Spinal cord (tissue), 10 donors: ENCODE data around the gene HDAC4. TPM values are rescaled to one million over a fixed set of nuclear protein-coding genes. Genes with fewer than 3 reads are reported as not detected.

Source experiments
- DNase-seq, 6 donors: peaks; one replicate each; pipeline versions ENCODE4 v3.0.0 to v3.0.0-alpha.2; 2013 to 2015; ENCODE audit warnings: low spot score in 6 of 6, low read depth in 4 of 6
- H3K27ac ChIP-seq: one replicate; pipeline ENCODE4 v1.5.1; 2013; ENCODE audit warnings: low read depth, low read length, control low read depth
- H3K27me3 ChIP-seq: one replicate; pipeline ENCODE4 v1.6.1; 2013; ENCODE audit warnings: low read length; ENCODE audit not compliant: control insufficient read depth, insufficient read depth
- H3K36me3 ChIP-seq: one replicate; pipeline ENCODE4 v1.6.1; 2013; ENCODE audit warnings: low read length; ENCODE audit not compliant: control insufficient read depth, insufficient read depth
- H3K4me1 ChIP-seq: one replicate; pipeline ENCODE4 v1.6.1; 2013; ENCODE audit warnings: low read length; ENCODE audit not compliant: control insufficient read depth, insufficient read depth
- H3K4me3 ChIP-seq: one replicate; pipeline ENCODE4 v1.5.1; 2013; ENCODE audit warnings: low read depth, low read length, control low read depth
- H3K9me3 ChIP-seq: one replicate; pipeline ENCODE4 v1.6.1; 2013; ENCODE audit warnings: low read length; ENCODE audit not compliant: control insufficient read depth, insufficient read depth
- WGBS: methylation state at CpG from one replicate; pipeline ENCODE4 v1.1.5; 2013; ENCODE audit warnings: missing lambda C conversion rate; ENCODE audit not compliant: insufficient coverage; 5-methylcytosine and 5-hydroxymethylcytosine counted together
- polyA plus RNA-seq, 2 donors: library from polyadenylated mRNA; unstranded; fragments of 120-200 nt; gene quantifications; one replicate each; pipeline ENCODE4 v1.2.1, GENCODE V29; 2013; ENCODE audit not compliant: insufficient read length in 2 of 2
- total RNA-seq, 2 donors: library from RNA; depleted of rRNA in 1 of 2; stranded (reverse); fragments of 120-200 nt in 1 of 2; fragments of >200 nt in 1 of 2; gene quantifications; one replicate each; pipeline versions ENCODE4 v1.2.3 to v1.2.4, GENCODE V29; 2013 to 2014
- donor health status: healthy.

Gene HDAC4
- total and polyA plus RNA-seq, 4 donors, result 20.7 to 35.3 (median 25.4) TPM

DNA sequence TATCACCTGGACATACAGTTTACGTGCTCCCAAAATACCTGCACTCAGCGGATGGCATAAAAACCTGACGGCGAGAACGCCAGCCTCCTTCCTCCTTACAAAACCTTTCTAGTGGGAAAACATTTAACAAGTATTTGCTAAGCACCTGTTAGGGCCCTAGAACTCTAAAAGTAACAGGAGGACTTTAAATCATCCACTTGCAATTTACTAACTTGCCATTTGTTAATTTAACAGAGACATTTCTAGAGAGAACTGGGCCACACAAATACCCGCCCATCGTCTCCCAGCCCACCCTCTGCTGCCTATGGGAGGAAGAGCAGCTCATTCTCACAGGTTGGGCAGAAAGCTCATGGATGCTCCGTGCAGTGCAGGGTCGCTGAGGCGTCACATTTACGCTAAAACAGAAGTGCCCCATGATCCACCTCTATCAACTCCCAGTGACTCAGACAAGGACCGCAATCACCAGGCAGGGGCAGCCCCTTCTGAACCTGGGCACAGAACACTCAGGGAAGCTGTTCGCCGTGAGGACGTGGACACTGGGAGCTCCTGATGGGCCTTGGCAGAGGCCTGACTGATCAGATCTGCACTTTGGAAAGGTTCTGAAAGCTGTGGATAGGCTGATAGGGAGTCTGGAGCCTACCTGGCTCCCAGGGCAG is 106.9 kb downstream of the HDAC4 start:
- peaks cover 5% of the 10 kb centered on the region for H3K36me3 ChIP-seq

DNA sequence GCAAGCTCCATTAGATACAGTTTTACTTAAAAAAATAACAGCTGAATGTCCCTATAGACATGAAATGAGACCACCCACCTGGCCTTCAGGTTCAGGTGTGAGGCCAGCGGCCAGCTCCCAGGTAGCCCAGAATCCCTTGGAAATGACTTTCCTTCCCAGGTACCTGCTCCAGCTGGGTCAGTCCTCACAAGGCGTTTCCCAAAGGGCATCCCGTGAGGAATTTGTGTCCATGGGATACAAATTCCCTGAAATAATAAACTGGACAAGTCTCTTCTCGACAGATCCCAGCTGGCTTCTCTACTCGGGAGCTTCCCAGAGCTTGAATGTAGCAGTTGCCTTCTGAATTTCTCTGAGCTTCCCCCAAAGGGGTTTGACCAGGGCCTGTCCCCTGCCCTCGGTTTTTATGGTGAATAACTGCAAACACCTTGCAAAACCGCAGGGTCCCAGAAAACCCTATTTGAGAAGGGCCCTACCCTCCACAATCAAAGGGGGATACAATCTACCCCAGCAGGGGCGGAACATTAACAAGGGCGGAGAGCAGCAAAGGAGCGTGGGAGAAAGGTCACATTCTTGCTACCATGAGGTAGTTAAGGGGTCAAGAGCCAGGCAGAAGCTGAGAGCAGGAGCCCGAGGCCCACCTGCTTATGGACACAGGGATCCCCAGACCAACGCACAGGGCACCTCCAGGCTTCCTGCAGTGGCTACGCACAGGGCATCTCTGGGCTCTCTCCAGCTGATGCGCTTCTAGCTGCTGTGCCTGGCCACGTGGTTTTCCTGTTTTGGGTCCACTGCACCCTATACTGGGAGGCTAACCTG is 107.7 kb downstream of the HDAC4 start:
- Histone ChIP-seq H3K4me1 (peaks cover 73% of the 10 kb centered on the region), H3K4me3 (no peak overlapping the region), H3K27me3 (no peaks in the 10 kb centered on the region), H3K9me3 (no peaks in the 10 kb centered on the region), H3K36me3 (peaks cover 5% of the 10 kb centered on the region), H3K27ac (no peak overlapping the region)
- 75% methylated on average over 12 of the region's 15 CpGs for WGBS
- DNase-seq, result no peak

More for the DNA sequence above, 106.9 kb downstream of the HDAC4 start:
- H3K4me1 ChIP-seq, result peaks cover 72% of the 10 kb centered on the region
- DNase-seq, result no peak
- no peaks in the 10 kb centered on the region for H3K27me3 ChIP-seq
- no peak overlapping the region for H3K4me3 ChIP-seq
- no peak overlapping the region for H3K27ac ChIP-seq
- 86% methylated on average over 14 of the region's 15 CpGs for WGBS
- H3K9me3 ChIP-seq, result no peaks in the 10 kb centered on the region

DNA sequence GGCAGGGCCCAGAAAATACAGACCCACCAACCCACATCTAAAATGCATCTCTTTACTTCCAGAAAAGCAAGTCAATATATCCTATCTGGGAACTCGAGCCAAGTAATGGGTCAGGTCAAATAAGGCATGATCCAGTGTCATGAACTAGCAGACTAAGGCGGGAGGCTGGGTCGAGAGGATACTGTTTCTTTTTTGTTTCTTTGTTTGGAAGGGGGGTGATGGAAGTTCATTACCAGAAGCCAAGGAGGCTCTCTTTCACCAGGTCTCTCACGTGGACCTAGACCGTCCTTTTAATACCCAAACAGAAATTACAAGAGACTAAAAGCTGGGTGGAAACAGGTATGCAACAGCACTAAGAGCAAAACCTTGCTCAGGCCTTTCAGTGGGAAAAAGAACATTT is 108.3 kb downstream of the HDAC4 start:
- H3K36me3 ChIP-seq, result peaks cover 5% of the 10 kb centered on the region
- H3K4me1 ChIP-seq, result peaks cover 72% of the 10 kb centered on the region
- H3K27ac ChIP-seq, result peak overlapping the region; percentile 70
- no peaks in the 10 kb centered on the region for H3K27me3 ChIP-seq
- DNase-seq, result no peak
- no peak overlapping the region for H3K4me3 ChIP-seq
- WGBS, result 50% methylated on average over 2 of the region's 5 CpGs
- no peaks in the 10 kb centered on the region for H3K9me3 ChIP-seq

DNA sequence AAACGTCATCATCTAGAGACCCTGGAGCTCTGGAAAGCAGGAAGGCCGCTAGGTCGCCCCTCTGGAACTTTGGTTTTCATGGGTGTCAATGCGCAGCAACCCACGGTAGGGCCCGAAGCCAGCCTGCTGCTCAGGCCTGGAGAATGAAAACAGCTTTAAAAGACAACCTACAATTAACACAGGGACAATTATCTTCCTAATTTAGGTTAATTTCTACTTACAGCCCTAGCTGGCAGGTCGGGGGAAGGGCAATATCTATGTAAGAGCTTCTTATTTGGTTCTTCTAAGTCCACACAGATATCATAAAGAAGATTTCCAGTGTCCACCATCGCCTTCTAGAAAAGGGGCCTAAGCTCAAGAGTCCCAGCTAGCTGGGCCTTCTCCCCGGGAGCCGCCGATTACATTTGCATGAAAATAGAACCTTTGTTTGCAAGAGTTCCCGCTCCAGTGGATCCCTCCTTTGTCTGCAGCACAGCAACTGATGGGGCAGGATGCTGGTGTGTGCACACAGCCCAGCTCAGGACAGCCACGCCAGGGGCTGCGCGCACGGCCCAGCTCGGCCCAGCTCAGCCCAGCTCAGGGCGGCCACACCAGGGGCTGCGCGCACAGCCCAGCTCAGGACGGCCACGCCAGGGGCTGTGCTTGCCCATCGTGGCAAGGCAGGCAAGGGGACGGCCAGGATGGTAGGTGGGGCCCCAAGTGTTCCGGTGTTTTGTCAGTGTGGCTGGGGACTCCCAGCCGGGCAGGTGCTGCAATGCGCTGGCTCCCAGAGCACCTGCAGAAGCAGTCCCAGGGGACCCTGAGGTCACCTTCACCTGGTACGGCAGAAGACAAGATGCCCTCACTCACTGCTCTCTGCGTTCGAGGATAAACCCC is 109.1 kb downstream of the HDAC4 start:
- H3K4me3 ChIP-seq, result no peak overlapping the region
- DNase-seq, result peak in 2 of 6 donors; percentile 81 to 85
- peaks cover 68% of the 10 kb centered on the region for H3K4me1 ChIP-seq

DNA sequence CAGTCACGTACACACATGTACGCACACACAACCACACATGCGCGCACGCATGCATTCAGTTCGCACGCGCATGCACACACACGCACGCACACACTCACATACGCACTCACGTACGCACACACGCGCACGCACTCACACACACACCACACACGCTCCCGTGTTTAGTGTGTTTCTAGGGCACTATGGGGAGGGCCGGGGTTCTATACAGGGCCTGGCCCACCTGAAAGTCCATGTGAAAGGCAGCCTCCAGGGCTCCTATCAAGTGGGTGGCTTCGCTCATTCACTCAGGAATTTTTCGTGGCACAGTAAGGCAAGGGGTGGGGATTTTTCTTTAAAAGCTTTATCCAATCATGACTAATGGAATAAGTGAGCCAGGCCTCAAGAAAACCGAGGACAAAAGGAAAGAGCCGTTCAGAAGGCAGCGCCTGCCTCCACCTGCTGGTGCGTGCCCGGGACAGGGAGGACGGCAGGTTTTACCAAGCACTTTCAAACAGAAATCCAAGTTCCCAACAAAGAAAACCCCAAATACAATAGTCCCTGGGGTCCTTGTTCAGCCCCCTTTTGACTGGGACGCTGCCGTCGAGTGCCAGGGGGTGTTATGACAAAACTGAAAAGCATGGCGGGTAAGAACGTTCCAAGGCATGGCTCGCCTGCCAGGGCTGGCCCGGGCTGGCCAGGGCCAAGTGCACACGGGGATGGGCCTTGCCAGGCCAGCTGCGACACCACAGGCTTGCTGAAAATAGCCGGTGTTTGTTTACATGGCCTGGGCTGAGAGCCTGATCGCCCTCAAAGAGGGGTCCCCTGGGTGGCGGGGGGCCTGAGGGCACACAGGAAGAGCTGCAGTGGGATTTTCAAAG is 110.0 kb downstream of the HDAC4 start:
- H3K36me3 ChIP-seq, result peaks cover 2% of the 10 kb centered on the region
- 51% methylated on average over 27 of the region's 39 CpGs for WGBS
- peak overlapping the region; percentile 70 for H3K27ac ChIP-seq
- H3K4me3 ChIP-seq, result no peak overlapping the region
- peak in 2 of 6 donors; percentile 64 to 67 for DNase-seq
- no peaks in the 10 kb centered on the region for H3K9me3 ChIP-seq
- H3K4me1 ChIP-seq, result peaks cover 61% of the 10 kb centered on the region
- no peaks in the 10 kb centered on the region for H3K27me3 ChIP-seq

More for the DNA sequence above, 109.1 kb downstream of the HDAC4 start:
- Histone ChIP-seq H3K36me3 (peaks cover 2% of the 10 kb centered on the region), H3K27me3 (no peaks in the 10 kb centered on the region), H3K27ac (peak overlapping the region; percentile 70), H3K9me3 (no peaks in the 10 kb centered on the region)
- WGBS, result 34% methylated on average over 27 of the region's 30 CpGs

DNA sequence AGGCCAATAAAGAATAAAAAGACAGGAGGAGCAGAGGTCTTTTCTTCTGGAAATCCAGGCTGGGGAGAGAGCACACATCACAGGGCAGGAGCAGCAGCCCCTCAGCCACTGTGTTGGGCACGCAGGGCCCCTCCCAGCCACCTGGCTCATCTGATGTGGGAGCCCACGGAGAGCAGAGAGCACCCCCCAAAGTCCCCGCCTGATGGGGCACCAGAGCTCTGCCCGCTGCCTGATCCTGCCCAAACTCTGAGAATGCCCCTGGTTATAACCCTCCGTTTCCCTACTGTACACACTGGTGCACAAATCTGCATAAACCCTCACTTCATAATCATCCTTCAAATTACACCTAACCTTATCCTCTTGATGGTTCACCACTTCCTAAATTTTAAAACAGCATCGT is 111.3 kb downstream of the HDAC4 start:
- Histone ChIP-seq H3K4me1 (peaks cover 66% of the 10 kb centered on the region), H3K36me3 (peaks cover under 1% of the 10 kb centered on the region), H3K27me3 (no peaks in the 10 kb centered on the region), H3K27ac (peak overlapping the region; percentile 22), H3K9me3 (no peaks in the 10 kb centered on the region), H3K4me3 (no peak overlapping the region)
- no peak for DNase-seq
- 63% methylated on average over 5 of the region's 6 CpGs for WGBS

DNA sequence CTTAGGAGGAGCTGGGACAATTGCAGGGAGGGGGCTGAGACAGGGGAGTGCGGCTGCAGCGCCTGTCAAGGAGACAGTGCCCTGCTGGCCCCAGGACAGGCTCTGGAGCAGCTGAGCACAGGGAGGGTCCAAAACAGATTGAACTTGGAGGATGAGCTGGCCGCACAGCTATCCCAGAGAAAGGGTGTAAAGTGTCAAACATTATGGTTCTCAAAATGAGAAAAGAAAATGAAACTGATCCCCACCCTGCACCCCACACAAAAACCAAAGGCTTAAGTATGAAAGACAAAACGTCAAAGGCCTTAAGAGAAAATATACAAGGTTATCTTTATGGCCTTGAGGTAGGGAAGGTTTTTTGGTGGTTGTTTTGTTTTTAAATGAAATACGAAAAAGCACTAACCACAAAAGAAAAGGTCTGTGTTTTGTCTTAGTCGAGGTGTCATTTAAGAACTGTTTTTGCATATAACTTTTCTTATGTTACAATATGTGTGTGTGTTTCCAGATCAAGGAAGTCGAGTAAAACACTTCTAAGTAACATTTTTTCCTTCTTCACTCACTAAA is 111.8 kb downstream of the HDAC4 start:
- Histone ChIP-seq H3K36me3 (peaks cover 4% of the 10 kb centered on the region), H3K9me3 (no peaks in the 10 kb centered on the region), H3K27ac (peak overlapping the region; percentile 22), H3K4me3 (no peak overlapping the region), H3K4me1 (peaks cover 66% of the 10 kb centered on the region), H3K27me3 (no peaks in the 10 kb centered on the region)
- 47% methylated on average over 3 of the region's 7 CpGs for WGBS
- no peak for DNase-seq

DNA sequence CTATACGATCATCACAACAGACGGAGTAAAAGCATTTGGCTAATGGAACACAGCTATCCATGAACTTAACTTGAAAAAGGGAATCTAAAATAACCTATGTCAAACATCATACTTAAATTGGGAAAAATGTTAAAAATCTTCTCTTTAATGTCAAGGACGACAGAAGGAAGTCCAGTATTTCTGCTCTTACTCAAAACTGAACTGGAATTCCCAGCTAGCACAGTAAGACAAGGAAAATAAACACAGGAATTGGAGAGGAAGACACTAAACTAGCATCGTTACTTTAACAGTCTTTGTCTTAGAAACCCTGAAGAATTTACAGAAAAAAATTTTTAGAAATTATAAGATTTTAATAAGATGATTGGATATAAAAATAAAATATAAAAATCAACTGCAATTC is 112.6 kb downstream of the HDAC4 start:
- Histone ChIP-seq H3K4me1 (peaks cover 66% of the 10 kb centered on the region), H3K4me3 (no peak overlapping the region), H3K27ac (no peak overlapping the region), H3K27me3 (no peaks in the 10 kb centered on the region), H3K36me3 (peaks cover 12% of the 10 kb centered on the region), H3K9me3 (no peaks in the 10 kb centered on the region)
- WGBS, result no CpG with 5 or more reads among the region's 4 CpGs
- no peak for DNase-seq
